ENCODE measurements around the gene ZMAT5. TPM values are rescaled to one million over a fixed set of nuclear protein-coding genes. Genes with fewer than 3 reads are reported as not detected.

Gene ZMAT5
- polyA plus RNA-seq, 3 donors, result 23.2 to 25.5 (median 24.0) TPM

DNA sequence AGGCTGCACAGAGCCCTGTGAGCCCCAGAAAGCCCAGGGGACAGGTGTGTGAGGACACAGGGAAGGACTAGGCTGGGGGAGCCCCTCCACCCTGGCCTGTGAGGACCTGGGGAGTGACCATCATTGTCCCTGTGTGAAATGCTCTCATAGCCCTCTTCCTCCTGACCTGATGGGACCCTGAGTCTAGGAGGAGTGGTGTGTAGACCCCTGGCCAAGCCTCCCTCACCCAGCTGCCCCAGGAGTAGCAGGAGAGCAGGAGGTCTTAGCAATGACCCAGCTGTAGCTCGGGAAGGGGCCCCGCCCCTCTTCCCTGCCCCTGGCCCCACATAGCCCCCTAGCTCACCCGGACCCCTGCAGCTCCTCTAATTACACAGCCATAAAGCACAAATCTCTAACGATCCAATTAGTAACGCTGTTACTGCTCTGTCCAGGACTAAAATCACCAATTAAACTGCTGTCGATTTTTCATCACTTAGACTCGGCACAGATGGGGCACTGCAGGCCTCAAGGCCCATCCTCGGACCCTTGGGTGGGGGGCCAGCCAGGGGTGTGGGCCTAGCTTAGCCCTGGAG is 53.6 kb downstream of the ZMAT5 start:
- DNase-seq (ENCODE audit: low read depth in 3 of 3, low spot score in 2 of 3), result no peak

- no peak for DNase-seq (ENCODE audit: low read depth in 3 of 3, low spot score in 2 of 3)
Measured at GRCh38 chr22:29712119-29712518, 54.7 kb downstream of the ZMAT5 start.

GRCh38 chr22:29710922-29711593 is 55.7 kb downstream of the ZMAT5 start:
- no peak for DNase-seq (ENCODE audit: low read depth in 3 of 3, low spot score in 2 of 3)

- no peak for DNase-seq (ENCODE audit: low read depth in 3 of 3, low spot score in 2 of 3)
Measured at GRCh38 chr22:29710193-29710592, 56.6 kb downstream of the ZMAT5 start.

DNA sequence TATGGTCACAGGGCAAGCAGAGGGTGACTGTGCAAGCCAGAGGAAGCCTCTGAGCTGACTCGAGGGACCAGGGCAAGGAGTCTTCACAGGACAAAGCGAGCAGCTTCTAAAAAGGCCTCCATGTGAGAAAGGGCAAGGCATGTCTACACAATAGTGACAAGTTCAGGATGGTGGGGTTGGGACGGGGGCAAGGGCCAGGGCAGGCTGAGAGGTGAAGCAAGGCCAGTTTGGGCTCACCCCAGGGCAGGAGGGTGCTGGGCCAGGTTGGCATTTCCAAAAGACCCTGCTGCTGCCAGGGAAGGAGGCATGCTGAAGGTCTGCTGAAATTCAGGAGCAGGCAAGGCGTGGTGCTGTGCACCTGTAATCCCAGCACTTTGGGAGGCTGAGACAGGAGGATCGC is 59.3 kb downstream of the ZMAT5 start:
- DNase-seq (ENCODE audit: low read depth in 3 of 3, low spot score in 2 of 3), result no peak

DNA sequence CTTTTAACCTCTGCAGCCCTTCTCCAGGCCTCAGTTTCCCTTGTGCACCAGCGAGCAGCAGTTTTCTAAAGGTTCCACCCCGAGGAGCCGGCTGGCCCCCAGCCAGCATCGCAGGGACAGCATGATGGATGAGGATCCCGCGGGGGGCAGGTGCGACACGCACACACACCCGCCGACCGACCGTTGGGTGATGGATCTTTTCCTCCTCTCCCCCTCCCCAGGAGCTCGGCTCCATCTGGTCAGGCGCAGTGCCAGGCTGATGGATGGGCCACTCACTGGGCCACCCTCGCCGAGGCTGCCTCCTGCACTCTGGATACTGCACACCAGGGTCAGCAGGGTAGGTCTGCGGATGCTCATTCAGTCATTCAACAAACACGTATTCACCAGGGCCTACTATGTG is 59.8 kb downstream of the ZMAT5 start:
- DNase-seq (ENCODE audit: low read depth in 3 of 3, low spot score in 2 of 3), result no peak

- DNase-seq (ENCODE audit: low read depth in 3 of 3, low spot score in 2 of 3), result no peak
Measured at GRCh38 chr22:29706486-29706885, 60.3 kb downstream of the ZMAT5 start.

GRCh38 chr22:29705651-29706050 is 61.2 kb downstream of the ZMAT5 start:
- DNase-seq (ENCODE audit: low read depth in 3 of 3, low spot score in 2 of 3), result no peak

DNA sequence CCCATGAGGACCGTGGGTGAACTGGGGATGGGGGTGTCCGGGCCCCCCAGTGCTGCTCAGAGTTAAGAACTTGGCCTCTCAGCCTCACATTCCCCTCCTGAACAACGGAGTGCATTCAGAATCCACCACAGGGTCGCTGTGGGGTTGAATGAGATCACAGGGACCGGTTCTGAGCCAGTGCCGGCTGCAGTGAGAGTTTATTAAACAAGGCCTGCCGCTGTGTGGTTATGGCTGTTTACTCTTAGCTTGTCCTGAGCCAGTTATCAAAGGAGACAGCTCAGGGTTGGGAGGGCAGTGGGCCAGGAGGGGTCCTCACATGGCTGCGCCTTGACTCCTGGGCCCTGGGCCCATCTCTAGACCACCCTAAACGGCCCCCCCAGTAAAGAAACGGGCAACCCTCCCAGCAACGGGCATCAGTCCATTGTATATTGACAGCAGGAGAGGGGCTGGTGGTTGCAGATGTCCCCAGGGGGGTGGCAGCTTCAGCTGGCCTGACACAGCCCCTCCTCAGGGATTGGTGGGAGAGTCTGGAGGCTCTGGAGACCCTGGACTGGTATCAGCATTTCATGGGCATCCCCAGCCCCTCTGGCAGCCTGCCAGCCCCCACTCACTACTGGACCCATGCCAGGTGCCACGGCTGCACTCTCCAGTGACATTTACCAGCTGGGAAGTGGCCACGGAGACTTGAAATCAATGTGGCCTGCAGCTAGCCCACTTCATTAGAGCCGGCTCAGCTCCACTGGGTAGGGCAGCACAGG is 62.1 kb downstream of the ZMAT5 start:
- no peak for DNase-seq (ENCODE audit: low read depth in 3 of 3, low spot score in 2 of 3)

GRCh38 chr22:29703569-29704195 is 63.1 kb downstream of the ZMAT5 start:
- no peak for DNase-seq (ENCODE audit: low read depth in 3 of 3, low spot score in 2 of 3)

DNA sequence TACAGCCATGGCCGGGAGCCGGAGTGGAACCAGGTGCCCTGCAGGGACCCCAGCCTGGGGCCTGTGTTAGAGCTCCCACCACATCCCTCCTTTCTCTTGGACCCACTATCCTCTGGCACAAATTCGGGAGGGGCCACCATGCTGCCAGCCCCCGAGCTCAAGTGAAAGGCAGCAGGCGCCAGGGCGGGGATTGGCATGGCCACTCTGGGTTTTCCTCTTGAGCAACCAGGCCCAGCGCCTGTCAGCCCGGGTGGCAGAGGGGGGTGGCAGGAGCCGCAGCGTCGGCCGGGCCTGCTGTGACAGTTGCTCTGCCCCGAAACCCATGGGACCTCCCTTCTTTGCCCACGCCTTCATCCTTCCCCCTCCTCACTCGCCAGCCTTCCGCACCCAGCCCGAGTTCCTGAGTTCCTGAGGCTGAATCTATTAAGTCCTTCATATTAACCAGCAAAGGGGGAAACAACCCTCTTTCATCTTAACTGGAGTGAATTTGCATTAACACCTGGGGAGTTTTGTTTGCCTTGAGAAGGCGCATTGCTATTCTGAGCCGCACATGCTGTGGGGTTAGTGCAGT is 63.8 kb downstream of the ZMAT5 start:
- DNase-seq (ENCODE audit: low read depth in 3 of 3, low spot score in 2 of 3), result no peak

- DNase-seq (ENCODE audit: low read depth in 3 of 3, low spot score in 2 of 3), result no peak
Measured at GRCh38 chr22:29702000-29702930, 64.5 kb downstream of the ZMAT5 start.

GRCh38 chr22:29701155-29701999 is 65.4 kb downstream of the ZMAT5 start:
- no peak for DNase-seq (ENCODE audit: low read depth in 3 of 3, low spot score in 2 of 3)

DNA sequence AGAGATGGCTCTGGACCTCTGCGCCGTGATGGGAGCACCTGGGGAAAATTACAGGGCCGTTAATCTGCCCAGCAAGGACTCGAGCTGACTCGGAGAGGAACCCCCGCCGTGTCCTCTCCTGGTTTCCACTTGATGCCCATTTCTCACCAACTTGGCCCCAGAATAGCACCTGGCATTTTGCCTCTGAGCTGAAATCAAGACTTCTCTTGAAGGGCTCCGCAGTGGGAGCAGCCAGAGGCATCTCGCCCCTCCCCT is 66.0 kb downstream of the ZMAT5 start:
- no peak for DNase-seq (ENCODE audit: low read depth in 3 of 3, low spot score in 2 of 3)

- no peak for DNase-seq (ENCODE audit: low read depth in 3 of 3, low spot score in 2 of 3)
Measured at GRCh38 chr22:29700206-29700899, 66.5 kb downstream of the ZMAT5 start.

DNA sequence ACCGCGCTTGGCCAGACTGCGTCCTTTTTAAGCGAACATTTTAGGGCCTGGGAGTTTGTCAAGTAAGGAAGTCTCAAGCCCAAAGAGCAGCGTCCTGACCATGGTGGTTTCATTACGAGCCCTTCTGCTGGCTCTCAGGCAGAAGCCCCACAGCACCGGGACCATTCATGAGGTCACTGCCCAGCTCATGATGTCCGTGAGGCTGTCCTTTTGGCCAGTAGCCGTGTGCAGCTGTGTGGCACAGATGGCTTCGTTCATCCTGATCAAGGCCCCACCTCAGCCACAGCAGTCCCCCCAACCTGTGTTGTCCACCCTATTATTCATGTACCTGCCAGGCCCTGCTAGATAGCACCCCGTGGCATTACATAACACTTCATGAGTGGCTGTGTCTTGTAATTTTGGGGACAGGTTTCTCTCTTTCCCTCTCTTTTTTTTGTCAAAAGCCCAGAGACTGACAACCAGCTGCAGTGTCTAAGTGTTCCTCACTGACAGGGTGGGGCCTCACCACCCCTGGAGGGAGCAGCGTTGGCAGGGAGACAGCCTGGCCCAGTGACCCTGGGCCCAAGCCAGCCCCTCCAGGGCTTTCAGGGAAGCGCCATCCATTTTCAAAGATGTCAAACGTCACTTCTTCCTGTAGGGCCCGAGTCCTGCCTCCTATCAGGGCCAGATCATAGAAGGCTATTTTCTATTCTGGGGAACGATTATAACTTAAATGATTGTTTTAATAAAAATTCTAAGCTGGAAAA is 68.8 kb downstream of the ZMAT5 start:
- no peak for DNase-seq (ENCODE audit: low read depth in 3 of 3, low spot score in 2 of 3)

DNA sequence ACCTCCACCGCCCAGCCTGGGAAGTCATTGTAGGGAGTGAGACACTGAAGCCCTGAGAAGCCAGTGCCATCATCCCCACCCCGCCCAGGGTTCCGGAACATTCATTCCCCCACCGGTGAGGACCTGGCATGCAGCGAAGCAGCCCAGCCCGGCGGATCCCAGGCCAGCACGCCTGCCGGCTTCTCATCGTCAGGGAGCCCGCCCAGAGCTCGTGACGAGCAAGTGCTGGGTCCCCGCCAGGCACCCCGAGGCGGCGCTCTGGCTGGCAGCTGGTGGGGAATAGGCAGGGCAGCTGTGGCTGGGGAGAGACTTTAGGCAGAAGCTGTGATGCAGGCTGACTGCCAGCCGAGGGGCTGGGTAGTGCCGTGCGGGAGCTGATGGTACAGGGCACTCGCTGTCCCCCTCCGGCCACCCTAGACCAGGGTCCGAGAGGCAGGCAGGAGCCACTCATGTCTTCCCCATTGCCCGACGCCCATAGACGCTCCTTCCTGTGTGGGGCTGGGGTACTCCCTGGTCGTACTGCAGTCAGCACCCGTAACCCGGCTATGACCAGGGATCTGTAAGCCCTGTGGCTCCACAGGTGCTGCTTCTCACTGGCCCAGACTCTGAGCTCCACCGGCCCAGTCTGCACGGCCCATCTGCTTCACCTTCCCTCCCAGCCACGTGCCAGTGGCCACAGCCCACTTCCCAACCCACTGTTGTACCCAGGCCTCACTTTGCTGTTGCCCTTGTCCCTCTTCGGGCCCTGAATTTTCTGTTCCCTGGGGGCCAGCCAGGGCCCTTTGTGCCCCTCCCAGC is 71.5 kb downstream of the ZMAT5 start:
- DNase-seq (ENCODE audit: low read depth in 3 of 3, low spot score in 2 of 3), result no peak
